Retinal pigment epithelial cell (primary cell): ENCODE measurements around the gene TMTC1.

Experiments used
- DNase-seq: peaks from one replicate; pipeline ENCODE4 v3.0.0-alpha.2; 2010; ENCODE audit warnings: low read depth
- H3K4me3 ChIP-seq: 2 replicates; pipeline ENCODE4 v1.5.1; 2011; ENCODE audit warnings: mild to moderate bottlenecking, low read length, control low read depth, moderate library complexity
- TF ChIP-seq, protein P1 (sequence below): conservative IDR thresholded peaks from 2 replicates; pipeline ENCODE4 v1.5.1; 2011; ENCODE audit warnings: low read depth, low read length, control low read depth, inconsistent platforms

The TMTC1 gene

DNA sequence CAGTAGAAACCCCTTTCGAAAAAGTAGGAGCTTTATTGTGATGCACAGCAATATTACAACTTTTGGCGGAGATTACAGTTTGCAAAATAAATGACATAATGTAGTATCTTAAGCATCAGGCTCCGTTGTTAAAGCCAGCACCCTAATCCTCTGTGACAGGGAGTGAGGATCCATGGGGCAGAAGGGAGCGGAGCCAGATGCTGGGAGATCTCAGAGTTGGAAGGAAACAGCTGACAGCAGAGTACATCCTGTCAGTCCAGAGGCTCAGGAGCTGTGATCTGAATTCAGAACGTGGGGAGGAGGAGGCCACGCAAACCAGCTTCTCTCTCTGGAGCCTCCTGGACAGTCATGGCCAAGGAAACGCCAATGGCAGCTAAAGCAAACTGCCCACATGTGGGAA is 55.7 kb downstream of the TMTC1 start:
- no peak overlapping the region for H3K4me3 ChIP-seq
- no peak for DNase-seq
- TF ChIP-seq, protein P1, sequence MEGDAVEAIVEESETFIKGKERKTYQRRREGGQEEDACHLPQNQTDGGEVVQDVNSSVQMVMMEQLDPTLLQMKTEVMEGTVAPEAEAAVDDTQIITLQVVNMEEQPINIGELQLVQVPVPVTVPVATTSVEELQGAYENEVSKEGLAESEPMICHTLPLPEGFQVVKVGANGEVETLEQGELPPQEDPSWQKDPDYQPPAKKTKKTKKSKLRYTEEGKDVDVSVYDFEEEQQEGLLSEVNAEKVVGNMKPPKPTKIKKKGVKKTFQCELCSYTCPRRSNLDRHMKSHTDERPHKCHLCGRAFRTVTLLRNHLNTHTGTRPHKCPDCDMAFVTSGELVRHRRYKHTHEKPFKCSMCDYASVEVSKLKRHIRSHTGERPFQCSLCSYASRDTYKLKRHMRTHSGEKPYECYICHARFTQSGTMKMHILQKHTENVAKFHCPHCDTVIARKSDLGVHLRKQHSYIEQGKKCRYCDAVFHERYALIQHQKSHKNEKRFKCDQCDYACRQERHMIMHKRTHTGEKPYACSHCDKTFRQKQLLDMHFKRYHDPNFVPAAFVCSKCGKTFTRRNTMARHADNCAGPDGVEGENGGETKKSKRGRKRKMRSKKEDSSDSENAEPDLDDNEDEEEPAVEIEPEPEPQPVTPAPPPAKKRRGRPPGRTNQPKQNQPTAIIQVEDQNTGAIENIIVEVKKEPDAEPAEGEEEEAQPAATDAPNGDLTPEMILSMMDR = no peak

DNA sequence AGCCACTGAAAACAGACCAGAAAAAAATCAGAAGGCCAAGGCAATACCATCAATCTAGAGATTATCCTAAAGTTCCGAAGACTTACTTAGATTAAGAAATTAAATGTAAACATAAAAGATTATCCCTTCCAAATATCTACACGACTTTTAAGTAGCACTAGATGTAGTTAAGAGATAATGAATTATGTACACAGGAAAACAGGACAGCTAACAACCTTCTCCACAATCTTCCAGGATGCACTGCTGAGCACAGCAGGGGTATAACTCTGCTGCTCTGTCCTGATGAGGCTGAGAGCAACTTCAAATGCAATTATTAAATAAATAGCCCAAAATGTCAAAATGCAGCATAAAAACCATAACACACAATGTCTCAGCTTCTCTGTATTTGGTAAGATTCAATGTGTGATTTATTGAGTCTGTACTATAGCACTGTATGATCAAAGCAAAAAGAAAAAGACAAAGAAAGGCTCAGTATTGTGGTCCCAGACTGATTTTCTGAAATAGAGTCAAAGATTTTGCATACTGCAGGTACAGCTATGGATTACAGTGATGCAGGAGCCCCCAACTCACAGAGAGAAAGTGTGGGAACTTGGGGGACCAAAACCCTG is 56.9 kb downstream of the TMTC1 start:
- DNase-seq = no peak
- no peak overlapping the region for H3K4me3 ChIP-seq
- TF ChIP-seq, protein P1 = no peak

DNA sequence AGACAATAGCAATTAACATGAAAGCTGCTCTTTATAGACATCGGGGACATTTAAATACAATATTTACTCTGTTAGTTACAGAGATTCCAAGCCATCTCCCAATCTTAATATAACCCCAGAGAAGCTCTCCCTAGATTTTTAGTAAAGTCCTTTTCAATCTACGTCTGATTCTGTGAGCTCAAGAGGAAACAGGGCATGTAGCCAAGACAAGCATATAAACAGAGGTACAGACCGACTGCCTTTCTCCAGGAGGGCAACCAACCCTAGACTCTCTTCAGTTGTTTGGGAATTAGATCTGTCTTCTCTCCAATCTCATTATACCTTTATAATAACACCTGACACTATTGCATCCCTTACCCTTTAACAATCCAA is 57.4 kb downstream of the TMTC1 start:
- TF ChIP-seq, protein P1 = no peak
- H3K4me3 ChIP-seq = no peak overlapping the region
- DNase-seq = no peak

DNA sequence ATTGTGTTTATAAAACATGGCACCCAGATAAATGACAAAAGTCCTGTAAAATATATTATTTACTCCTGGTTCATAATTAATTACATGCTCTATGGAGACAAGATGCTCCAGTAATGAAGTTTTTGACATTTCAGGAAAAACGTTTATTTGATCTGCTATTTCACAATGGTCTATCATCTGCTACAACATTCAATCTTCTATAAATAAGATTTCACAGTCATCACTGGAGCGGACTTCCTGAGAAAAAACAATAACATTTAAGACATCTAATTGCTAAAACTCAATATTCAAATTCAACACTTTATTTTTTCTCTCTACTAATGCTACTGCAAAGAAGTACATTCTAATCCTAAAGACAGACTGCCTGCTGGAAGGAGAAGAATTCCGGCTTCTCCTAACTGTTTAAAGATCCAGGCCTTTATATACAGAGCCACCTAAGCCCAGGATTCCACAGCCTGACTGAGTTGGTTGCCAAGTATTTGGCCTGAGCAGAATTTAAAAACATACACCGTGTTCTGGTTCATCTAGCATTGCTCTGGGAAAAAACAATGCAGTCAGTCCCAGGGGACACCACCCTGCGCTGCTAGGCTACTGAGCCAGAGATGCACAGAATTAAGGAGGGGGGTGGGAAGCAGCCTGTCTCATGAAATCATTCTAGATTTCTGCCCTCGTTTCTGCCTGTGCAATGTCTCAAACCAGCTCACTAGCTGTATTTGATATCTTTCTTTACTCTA is 58.0 kb downstream of the TMTC1 start:
- no peak overlapping the region for H3K4me3 ChIP-seq
- peak; percentile 86 for DNase-seq
- TF ChIP-seq, protein P1 = no peak

DNA sequence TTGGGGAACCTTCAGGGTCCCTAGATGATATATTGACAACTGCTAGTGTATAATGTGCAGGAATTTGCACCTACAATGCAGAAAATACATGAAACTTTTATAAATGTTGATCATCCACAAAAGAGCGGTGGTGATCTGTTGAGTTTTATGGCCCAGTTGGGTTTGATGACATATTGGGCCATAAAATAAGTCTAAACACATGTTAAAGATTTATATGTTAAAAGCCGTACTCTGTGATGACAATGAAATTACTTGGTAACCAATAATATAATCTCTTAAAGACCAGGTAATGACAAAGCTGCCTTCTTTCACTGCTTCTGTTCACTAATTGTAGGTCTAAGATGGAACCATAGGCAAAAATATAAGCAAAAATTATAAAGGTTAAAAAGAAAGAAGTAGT is 61.6 kb downstream of the TMTC1 start:
- no peak for DNase-seq

DNA sequence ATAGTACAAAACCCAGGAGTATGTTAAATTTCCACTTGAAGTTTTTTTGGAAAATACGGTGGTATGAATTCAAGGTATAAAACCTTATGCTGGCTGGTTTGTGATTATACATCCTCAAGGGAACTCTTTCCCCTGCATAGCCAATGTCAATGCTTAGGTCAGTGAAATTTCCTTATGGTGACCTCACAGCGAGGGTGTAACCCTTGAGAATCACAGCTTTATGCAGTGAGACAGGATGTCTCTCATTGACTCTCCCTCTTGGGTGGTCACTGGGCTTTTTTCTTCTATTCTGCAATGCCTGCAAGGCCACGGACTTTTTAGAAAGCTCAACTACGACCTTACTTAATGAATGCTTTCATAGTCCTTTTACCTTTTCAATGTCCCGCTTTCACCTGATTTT is 64.4 kb downstream of the TMTC1 start:
- TF ChIP-seq, protein P1 = no peak
- no peak for DNase-seq
- H3K4me3 ChIP-seq = no peak overlapping the region

More for the DNA sequence above, 61.6 kb downstream of the TMTC1 start:
- no peak overlapping the region for H3K4me3 ChIP-seq
- TF ChIP-seq, protein P1 = no peak

DNA sequence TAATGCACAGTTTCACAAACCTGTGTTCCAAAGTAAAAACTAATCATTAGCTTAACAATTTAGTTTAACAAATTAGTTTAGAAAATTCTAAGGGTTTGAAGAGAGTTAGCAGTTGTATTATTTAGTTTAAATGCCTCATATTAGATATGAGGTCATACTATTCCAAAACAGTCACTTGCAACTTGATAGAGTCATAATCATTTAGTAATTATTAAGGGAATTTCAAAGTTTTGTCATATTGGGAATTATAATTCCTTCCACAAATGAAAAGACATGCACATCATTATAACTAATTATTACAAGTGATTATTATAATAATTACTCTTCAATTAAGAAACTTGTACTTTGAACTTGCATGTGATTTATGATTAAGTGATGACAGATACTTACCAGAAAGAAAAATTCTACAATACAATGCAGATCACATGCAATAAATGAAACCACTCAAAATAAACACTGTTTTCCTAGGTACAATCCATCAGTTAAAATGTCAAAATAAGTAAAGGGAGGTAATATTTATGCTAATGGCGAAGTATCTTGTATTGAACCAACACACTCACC is 66.1 kb downstream of the TMTC1 start:
- TF ChIP-seq, protein P1 = no peak
- no peak overlapping the region for H3K4me3 ChIP-seq
- DNase-seq = no peak
